Activated CD8-positive, alpha-beta memory T cell treated with anti-CD3 and anti-CD28 coated beads for 24 hours (primary cell): ENCODE results near the gene SIPA1L3.

Source experiments
- DNase-seq: peaks from one replicate; pipeline ENCODE4 v3.0.0-alpha.2; 2020

The SIPA1L3 gene

DNA sequence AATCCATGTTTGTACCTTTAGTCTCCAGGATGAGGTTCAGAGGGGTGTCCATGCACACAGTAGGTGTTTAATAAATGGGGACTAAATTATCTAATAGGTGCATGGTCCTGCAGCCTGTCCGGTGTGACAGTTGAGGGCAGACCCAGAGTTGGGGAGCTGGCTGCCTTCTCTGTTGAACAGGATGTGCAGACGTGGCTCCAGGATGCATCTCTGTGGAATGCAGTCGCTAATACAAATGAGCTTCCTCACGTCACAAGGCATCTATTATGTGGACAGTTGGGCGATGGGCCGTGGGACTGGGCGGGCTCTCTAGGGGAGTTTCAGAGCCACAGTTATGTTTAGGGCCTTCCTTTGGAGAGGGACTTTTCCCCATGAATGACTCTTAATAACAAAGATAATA, 71.0 kb downstream of the SIPA1L3 start:
- DNase-seq: no peak

DNA sequence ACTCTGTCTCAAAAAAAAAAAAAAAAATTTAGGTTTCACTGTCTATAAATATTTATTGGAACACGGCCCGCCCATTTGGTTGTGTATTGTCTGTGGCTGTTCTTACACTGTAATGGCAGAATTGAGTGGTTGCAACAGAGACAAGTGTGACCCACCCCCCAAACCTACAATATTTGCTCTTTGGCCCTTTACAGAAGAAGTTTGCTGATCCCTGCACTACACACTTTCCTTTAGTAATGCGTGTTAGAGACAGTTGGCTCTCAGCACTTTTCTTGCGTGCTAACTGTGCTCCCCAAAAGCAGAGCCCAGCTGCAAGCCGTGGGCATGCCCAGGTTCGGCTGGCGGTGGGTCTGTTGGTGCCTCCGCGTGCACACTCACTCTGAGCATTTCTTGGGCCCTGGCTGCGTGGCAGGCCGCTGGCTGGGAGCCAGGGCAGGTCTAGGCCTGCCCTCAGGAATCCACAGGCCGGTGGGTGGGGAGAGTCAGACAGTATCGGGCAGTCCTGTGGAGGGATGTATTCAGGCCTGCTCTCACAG, 72.6 kb downstream of the SIPA1L3 start:
- DNase-seq: no peak

DNA sequence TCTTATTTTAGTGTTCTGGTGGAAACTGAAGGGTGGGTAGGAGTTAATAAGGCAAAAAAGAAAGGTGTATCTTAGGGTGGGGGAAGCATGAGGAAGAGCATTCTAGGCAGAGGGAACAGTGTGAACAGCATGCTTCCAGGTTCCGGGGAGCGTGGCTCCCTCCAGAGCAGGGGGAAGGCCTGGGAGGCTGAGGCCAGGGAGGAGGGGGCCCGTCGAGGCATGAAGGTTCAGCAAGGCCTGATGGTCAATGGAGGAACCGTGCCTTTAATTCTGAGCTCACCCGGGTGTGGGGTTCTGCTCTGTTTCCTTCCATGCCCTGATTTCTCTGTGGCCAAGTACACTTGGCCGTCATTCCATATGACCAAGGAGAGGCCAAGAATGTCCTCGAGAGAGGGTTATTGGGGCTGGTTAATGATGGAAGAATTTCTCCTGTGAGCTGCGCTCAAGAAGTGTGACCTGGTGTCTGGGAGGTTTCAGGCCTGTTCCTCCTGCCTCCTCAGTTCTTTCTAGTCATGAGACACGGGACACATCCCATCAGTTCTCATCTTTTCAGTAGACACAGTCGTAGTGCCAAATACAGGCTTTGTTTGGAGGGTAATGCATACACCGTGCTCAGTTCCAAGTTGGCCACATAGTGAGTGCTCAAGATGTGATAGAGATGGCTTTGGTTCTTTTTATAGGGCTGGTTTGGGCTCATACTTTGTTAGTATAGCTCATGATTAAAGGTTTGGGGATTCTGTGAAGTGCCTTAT, 73.6 kb downstream of the SIPA1L3 start:
- DNase-seq: no peak

DNA sequence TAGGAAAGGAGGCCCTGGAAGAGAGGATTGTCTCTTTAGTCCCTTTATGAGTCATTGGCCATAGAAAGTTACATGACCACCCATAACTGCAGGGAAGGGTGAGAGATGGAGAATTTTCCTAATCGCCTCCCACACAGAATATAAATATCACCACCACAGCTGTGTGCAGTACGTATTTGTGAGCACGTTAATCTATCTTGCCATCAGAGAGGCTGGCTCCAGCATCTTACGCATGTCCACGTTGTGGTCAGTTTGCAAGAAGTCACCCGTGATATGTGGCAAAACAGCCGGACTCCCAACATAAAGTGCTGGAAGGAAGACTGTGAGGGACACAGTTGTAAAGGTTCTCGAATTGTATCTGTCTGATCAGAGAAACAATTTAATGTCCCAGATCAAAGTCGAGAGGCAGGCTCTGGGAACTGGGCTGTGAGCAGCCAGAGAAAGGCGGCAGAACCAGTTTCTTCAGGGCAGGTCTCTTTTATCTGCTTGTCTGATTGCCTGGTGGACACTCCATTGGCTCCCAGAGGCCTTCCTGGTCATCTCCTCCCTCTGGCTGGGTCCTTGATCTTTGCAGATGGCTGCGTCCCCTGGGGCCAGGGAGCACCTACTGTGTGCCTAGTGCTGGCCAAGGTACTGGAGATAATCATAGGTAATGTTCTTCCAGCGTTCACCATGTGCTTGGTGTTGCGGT, 74.9 kb downstream of the SIPA1L3 start:
- DNase-seq: no peak

DNA sequence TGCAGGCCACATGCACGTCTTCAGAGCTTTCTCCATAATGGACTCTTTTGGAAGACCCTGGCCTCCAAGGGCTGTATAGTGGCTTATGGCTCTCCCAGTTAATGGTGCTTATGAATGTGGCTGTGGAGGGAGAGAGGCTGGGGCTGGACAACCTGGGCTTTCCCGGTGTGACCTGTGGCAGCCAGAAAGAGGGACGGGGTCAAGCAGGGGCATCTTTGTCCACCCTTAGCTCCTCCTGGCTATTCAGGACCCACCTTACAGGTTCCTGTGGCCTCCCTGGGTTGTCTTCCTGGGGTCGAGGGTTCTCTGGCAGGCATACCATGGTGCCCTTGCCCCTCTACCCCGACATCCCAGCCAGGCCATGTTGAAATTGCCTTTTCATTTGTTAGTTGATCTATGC, 75.6 kb downstream of the SIPA1L3 start:
- DNase-seq: no peak

DNA sequence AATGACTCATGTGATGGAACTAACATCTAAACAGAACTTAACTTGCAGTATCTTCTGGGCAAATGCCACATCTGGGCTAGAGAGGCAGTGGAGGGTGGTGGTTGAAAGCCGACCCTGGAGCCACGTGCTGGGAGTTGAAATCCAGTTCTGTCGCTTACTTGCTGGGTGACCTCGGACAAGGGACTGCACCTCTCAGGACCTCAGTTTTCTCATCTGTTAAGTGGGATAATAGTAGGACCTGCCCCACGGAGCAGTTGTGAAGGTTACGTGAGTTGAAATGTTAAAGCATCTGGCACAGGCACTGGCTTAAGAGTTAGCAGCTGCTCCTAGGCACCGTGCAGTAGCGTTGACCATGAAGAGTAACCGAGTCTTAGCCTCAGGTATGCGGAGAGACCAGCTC, 76.1 kb downstream of the SIPA1L3 start:
- DNase-seq: no peak

DNA sequence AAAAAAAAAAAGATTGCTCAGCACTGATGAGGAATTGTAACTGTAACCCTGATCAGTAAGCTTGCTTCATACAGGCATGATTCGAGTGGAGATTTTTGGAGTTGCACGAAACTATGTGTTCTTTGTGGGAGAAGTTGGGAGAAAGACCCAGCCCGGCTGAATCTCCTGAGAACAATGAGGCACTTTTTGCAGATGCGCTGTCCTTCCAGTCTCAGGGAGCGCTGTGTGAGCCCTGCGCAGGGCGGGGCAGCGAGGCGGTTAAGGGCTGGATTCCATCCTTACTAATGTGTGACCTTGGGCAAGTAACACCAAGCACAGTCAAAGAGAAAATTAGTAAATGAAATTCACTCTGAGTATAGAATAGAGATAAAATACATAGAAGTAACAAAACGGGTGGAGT, 76.9 kb downstream of the SIPA1L3 start:
- no peak for DNase-seq

DNA sequence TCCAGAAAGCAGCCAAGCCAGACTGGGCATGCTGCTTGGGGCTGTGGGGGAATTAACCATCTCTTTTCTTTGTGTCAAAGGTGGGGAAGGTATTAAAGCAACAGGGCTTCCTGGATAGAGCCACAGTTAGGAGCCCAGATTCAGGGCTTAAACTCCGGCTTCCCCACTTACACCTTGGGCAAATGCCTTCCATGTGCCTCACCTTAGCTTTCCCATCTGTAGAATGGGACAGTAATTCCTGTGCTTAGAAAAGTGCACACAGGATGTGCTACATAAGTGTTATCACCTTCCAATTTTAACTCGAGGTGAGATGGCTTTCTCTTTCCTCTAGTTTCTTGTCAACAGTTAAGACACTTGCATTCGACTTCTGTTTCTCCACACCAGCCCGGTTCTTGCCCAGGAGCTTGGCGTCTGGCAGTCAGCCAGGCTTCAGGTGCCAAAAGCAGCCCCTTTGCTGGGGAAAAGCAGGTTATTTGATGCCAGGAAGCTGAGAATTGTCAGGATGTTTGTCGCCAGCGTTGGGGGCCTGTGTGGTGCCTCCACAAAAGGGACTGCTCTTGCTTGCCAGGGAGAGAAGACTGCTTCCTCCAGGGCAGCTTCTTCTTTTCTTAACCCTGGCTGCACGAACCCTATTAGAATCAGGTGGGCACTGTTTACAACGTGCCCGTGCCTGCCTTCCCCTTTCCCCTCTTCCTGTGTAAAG, 79.2 kb downstream of the SIPA1L3 start:
- no peak for DNase-seq

DNA sequence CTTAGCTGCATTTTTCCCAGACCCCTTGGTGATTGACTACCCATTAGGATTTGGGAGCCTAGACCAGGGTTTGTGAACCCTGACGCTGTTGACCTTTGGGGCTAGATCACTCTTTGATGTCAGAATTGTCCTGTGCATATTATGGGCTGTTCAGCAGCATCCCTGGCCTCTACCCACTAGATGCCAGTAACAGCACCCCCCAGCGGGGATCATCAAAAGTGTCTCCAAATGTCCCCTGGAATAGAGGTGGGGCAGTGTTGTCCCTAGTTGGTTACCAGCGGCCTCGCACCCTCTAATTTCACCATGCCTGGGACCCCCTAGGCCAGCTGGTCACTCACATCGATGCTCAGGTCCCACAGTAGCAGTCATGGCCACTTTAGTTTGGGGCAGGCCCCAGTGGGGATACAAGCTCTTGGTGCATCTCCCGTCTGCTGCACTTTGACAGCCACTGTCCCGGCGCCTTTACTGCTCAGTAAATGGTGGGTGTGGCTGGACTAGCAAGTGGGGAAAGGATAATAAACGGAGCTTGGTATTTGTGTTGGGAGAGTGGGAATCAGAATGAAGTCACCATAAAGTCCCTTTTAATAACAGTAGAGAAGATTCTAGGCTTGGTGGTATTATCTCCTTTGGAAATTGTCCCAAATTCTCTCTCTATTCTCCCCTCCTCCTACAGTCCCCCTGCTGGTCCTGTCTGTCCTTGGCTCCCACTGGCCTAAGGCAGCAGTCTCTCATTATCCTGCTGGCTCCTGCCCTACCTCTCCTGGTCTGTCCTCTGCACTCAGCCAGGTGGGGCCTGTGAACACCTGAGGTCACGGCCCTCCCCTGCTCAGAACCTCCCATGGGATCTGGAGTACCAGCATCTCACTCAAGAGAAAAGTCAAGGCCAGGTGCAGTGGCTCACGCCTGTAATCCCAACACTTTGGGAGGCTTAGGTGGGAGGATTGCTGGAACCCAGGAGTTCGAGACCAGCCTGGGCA, 80.6 kb downstream of the SIPA1L3 start:
- DNase-seq: no peak

DNA sequence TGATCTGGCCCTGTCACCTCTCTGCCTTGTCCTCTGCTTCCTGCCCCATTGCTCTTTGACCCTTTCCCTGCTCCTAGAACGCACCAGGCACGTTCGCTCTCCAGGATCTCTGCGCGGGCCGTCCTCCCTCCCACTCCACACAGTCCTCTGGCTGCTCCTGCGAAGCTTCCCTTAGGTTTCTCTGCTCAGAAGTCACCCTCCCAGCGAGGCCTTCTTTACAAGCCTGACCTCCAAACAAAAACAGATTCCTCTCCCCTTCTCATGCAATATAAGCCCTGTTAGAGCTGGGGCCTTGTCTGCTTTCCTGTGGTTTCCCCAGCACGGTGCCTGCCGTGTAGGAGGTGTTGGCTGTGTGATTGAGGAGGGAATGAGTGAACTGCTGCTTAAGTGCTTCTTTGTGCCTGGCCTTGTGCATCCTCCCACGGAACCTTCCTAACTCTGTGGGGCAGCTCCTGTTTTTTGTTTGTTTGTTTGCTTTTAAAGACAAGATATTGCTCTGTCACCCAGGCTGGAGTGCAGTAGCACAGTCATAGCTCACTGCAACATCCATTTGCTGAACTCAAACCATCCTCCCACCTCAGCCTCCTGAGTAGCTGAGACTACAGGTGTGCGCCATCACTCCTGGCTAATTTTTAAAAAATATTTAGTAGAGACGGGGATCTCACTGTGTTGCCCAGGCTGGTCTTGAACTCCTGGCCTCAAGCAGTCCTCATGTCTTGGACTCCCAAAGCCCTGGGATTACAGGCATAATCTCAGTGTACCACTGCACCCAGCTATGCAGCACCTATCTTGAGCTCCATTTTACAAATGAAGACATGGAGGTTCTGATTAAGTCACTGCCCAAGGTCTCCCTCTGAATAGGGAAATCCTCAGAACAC, 82.0 kb downstream of the SIPA1L3 start:
- DNase-seq: no peak

DNA sequence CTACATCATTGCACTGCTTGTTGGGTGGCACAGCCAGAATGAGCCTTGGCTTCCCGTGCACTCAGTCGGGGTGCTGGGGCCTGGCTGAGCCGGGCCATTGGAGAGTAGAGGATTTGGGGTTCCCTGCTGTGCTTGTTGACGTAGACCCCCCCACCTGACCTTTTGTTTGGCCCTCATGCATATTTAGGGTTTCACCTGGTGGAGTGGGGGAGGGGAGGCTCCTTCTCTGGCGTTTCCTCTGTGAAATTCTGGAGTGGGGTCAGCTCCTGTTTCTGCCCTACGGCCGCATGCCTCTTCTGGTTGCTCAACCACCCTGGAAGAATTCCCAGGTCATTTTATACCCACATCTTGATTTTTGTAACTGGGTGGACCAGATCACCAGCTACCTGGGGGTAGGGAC, 82.8 kb downstream of the SIPA1L3 start:
- no peak for DNase-seq

DNA sequence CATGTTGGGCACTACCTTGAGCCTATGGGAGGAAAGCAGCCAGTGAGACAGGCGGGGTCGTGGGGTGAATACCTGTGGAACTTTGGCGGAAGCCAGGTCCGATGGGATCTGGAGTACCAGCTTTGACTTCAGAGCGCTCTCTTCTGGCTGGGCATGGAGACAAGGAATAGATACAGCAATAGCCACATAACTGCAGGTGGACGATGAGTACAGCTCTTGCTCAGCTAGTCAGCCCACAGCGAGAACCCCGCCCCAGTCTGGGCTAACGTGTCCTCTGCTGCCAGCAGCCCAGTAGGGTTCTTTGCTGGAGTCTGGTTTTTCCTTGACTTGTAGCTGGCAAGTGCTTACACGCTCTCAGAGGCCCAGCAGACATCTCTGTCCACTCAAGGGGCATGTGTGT, 83.4 kb downstream of the SIPA1L3 start:
- no peak for DNase-seq

DNA sequence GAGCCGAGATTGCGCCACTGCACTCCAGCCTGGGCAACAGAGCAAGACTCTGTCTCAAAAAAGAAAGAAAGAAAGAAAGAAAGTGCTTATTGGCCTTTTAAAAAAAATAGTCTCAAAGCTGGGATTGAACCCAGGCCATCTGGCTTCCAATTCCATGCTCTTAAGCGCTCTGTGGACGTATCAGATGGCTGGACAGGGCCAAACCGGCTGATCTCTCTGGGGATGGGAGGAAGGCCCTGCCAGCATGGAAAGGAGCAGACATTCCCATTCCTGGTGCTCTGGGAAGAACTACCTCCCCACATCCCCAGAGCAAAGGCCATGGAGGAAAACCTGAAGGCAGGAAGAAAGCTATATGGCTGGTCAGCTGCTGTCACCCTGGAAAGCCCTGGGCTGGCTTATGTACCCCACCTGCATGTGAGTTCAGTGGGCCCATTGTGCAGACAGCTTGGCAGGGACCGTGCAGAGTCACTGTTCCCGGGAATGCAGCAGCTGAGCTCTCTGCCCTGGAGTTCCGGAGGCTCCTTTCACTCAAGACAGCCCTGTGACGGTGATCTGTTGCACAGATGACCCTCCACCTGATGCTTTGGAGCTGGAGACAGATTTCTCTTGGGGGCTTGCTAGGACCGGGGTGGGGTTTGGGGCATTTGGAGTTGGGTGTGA, 84.3 kb downstream of the SIPA1L3 start:
- DNase-seq: no peak

DNA sequence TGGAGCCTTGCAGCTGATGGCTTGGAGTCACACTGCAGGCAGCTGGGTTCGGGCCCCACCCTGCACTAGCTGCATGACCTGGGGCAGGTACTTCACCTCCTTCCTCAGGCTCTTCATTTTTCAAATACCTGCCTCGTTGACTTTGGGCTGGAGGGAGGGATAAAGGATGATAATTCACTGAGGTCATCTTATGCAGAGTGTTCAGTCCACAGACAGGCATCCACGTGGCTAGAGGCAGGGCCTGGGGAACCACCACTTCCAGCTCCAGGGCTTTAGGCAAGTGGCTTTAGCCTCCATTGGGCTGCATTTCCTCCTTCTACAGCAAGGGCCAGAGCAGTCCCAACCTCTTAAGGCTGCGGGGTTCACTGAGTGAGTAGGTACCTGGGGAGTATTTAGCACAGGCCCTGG, 84.8 kb downstream of the SIPA1L3 start:
- no peak for DNase-seq

DNA sequence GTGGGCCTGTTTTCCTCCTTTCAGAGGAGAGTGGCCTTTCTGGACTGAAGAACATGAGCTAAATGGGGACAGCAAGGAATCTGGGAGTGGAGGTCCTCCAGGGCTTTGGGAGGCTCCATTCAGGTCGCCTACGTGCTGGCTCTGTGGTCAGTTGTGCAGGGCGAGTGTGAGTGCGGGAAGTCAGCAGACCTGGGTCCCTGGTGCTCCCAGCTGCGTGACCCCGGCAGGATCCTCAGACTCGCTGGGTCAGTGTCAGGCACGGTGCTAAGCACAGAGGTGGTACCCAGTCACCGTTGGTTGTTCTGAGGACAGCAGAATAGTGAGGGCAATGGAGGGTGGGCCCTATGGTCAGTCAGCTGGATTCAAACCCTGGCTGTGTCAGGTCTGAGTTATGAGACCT, 85.8 kb downstream of the SIPA1L3 start:
- no peak for DNase-seq

DNA sequence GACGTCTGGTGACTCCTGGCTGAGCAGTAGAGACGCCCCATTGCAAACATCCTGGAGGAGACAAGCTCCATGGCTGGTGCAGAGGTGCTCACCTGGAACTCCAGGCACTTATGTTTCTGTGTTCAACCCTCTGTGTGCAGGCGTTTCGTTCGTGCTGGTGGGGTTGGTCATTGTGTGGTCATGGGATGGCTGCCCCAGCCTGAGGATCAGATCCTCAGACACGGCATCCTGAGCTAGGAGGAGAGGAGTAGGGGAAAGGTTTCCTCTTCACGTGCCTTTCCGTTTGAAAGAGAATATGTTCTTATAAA, 87.8 kb downstream of the SIPA1L3 start:
- no peak for DNase-seq

DNA sequence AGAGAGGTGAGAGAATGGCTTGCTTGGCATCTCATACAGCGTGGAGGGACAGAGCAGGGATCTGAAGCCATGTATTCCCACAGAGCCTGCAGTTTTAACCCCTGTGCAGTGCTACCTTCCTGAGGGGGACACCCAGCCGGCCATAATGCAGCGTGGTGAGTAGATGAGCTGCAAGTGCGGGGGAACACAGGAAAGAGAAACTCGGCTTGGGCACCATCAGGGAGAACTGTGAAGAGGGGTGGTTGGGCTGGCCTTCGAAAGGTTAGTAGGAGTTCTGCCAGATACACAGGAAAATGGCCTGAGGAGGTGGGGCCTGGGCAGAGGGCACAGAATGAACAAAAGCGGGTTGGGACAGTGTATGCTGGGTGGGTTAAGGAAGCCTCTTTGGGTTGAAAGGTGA, 88.3 kb downstream of the SIPA1L3 start:
- DNase-seq: no peak

DNA sequence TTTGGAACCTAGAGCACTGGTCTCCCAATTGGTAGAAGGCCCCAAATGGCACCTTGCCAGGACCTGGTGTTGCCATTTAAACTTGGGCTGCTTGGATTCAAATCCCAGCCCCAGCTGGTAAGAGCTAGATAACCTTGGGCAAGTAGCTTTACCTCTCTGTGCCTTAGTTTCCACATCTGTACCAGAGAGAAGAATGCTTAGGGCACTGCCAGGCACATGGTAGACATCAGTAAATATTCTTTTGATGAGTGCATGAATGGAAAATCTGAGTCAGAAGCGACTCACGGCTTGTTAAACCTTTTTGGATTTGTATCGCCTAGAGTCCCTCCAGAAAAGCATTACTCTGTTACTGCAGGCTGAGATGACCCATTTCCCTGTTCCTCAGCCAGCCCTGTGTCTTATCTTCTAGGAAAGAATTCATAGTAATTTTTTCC, 90.9 kb downstream of the SIPA1L3 start:
- no peak for DNase-seq

DNA sequence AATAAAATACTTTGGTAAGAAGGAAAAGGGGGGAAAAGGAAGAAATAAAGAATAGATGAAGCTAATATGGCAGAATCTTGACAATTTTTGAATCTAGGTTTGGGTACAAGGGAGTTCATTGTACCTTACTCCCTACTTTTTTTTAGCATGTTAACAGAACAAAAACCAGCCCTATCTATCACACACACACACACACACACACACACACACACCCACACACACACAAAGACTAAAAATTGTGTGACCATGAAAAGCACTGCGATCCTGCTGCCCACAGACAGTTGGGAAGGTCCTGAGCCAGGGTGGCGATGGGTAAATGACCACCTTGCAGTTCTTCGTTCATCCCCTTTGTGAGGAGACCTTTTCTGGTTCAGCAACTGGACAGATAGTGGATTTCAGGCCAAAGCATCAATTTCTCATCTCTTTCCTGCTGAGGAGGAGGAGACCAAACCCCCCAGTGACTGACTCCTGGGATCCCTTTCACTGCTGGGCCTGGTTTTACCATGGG, 91.8 kb downstream of the SIPA1L3 start:
- DNase-seq: no peak

DNA sequence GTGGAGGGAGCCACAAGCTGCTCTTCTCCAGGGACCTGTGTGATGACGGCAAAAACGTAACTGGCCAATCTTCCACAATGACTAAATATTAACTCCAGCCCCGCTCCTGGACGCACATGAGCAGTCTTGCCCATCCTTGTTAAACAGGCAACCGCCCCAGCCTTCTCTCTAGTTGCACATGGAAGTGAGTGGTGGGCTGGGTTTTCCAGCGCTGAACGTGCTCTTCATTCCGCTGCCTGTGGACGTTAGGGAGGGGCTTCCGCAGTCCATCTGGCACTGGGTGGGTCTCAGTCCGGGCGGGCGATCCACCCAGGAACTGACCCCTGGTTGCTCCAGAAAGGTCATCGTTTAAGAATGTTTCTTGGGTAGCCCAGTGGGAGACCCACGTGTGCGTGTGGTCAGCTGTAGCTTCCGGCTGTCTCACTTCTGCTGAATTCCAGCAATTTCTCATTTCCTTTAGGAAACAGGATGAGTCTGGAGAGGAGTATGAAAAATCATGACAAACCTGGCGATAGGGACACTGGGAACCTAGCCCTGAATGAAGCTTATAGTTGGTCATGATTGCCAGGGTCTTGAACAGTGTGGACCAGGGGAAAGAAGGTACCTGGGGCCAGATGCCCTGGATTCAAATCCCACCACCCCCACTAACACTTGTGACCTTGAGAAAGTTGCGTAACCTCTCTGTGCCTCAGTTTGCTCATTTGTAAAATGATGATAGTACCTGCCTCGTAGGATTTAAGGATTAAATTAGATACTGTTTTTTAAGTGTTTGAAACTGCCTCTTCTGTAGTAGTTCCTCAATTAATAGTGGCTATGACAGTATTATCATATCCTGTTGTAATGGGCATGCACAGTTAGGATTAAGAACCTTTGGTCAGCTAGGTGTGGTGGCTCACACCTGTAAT, 92.6 kb downstream of the SIPA1L3 start:
- no peak for DNase-seq
